Fibroblast of skin of abdomen (primary cell): Measurements from ENCODE around the gene SLAIN2. TPM values are rescaled to one million over a fixed set of nuclear protein-coding genes. Genes with fewer than 3 reads are reported as not detected.
A peak's percentile ranks its signal among the peaks of the same experiment; 100 is the strongest.
"Not testable (repeated sequence)": the region's sequence is repeated elsewhere in the genome, so short reads cannot be mapped to it uniquely, and the experiment has no call there.

Experiments
- DNase-seq: peaks from one replicate; pipeline ENCODE4 v3.0.0-alpha.2; 2013
- polyA plus RNA-seq, 2 experiments: library from polyadenylated mRNA; unstranded; fragments of 120-200 nt; gene quantifications; one replicate each; pipeline ENCODE4 v1.2.1, GENCODE V29; 2013; ENCODE audit not compliant: insufficient read length in 2 of 2

SLAIN2 gene
- 62.3 TPM for polyA plus RNA-seq (2013, experiment 1 of 2; ENCODE audit: insufficient read length)
- 60.3 TPM for polyA plus RNA-seq (2013, experiment 2 of 2; ENCODE audit: insufficient read length)

DNA sequence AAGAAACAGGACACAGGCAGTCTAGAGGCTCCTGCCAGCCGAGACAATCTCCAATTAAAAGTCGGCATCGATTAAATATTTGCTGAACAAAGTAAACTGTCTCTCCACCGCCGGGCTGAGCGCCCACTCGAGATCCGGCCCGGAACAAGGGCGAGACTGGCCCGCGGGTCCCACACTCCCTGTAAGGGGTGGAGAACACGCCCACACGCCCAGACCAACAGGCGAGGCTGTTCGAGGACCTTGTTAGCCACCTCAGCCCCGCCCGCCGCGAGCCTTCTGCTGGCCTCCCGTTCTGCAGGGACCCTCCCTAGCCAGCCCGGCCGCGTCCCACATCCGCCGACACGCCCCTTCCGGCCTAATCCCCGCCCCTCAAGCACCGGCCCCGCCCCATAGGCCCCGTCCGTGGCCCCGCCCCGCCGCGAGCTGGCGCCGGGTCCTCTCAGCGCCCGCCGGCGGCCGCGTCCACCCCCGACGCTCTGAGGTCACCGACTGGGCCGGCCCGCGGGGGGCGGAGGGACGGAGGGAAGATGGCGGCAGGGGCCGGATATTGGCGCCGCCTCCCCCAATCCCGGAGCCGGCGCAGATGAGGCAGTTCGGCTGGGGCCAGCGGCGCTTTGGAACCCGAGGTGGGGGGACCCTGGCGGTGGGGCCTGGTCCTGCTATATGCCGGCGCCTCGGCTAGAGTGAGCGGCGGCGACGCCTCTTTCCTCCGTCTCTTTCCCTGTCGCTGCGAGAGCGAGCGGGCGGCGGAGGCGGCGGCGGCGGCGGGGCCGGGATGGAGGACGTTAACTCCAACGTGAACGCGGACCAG is at the start of gene SLAIN2:
Gene SLAIN2, plus strand, starts transcription at position 565 of the 811 bp plus-strand sequence. Its CDS starts 211 bp downstream, at position 776.
- DNase-seq = peak; percentile 98

DNA sequence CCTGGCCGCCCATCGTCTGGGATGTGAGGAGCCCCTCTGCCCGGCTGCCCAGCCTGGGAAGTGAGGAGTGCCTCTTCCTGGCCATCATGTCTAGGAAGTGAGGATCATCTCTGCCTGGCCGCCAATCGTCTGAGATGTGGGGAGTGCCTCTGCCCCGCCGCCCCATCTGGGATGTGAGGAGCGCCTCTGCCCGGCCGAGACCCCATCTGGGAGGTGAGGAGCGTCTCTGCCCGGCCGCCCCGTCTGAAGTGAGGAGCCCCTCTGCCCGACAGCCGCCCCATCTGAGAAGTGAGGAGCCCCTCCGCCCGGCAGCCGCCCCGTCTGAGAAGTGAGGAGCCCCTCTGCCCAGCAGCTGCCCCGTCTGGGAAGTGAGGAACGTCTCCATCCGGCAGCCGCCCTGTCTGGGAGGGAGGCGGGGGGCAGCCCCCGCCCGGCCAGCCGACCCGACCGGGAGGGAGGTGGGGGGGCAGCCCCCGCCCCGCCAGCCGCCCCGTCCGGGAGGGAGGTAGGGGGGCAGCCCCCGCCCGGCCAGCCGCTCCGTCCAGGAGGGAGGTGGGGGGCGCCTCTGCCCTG is 49.0 kb upstream of the SLAIN2 start:
- not testable (repeated sequence) for DNase-seq

DNA sequence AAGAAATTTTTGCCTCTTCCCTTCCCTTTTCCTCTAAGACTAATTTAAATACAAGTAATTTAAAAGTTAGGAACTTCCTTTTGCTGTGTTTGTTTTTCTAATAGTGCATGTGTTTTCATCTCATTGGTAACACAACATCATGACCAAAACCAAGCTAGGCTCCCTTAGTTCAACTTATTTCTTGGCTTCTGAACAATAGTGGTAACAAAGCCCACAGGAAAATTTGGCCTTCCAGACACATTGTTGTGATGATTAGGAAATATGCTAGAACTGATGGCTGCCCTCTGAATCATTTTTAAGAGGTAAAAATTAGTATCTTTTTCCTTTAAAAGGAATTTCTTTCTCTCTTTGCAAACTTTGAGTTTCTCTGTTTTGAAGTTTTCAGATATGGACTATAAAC is 46.2 kb upstream of the SLAIN2 start:
- peak; percentile 34 for DNase-seq

DNA sequence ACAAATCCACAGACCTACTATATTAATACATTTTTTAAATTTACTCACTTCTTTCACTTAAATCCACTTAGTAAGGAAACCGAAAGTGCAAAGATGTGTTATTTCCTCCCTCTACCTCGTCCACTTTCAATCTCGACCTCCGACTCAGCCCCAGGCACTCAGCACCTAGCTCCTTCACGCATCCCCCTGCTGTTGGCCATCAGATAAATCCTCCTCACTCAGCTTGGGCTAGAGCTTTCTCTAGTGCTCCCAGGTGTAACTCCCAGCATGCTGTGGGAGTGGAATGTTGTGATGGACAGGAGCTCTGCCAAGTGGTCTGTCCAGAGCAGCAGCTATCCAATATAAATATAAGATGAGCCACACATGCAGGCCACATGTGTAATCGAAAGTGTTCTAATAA is 45.0 kb upstream of the SLAIN2 start:
- peak; percentile 17 for DNase-seq

GRCh38 chr4:48297256-48297846 is 44.0 kb upstream of the SLAIN2 start:
- DNase-seq = no peak

DNA sequence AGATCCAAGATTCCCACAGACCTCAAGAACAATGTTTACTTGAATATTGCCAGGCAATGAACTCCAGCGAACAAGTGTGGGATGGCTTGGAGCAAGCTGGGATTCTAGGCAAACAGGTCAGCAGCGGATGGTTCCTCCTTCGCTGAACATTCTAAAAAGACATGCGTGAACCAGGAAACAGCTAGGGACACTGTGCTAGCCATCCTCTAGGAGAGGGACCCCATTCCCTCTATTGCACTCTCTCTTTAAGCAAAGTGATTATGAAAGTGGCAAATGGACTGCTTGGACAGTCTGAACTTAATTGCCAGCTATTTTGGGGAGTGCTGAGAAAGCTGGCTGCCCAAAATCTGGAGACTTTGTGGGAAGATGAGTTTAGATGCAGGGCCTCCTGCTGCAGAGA is 41.8 kb upstream of the SLAIN2 start:
- no peak for DNase-seq

DNA sequence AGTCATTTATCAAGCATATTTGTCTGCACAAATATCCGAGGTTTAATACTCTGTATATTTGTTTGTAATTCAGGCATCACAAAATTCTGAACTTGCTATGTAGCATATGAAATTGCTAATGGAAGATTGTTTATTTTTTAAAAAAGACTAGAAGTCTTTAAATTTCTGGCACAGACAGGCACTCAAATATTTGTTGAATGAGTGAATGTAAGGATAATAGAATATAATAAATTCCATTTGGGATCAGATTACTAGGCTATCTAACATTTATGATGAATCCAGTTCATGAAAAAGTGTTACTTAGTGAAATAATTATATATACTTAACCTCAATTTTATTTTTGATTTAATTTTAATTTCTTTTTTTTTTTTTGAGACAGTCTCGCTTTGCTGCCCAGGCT is 41.3 kb upstream of the SLAIN2 start:
- peak; percentile 59 for DNase-seq

DNA sequence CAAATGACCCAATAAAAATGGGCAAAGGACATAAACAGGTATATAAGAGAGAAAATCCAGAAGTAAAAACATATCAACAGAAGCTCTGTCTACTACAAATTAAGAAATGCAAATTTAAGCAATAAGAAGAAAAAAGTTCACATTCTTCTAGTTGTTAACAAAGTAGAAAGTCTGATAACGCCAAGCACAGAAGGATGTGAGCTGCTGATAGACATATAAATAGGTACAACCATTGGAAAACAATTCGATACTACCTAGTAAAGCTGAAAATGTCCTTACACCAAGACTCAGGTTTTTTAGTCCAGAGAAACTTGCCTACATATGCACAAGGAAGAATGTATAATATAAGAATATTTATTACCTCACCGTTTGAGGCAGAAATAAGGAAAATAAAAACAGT is 35.8 kb upstream of the SLAIN2 start:
- no peak for DNase-seq

GRCh38 chr4:48307528-48307927 is 33.8 kb upstream of the SLAIN2 start:
- DNase-seq = no peak

DNA sequence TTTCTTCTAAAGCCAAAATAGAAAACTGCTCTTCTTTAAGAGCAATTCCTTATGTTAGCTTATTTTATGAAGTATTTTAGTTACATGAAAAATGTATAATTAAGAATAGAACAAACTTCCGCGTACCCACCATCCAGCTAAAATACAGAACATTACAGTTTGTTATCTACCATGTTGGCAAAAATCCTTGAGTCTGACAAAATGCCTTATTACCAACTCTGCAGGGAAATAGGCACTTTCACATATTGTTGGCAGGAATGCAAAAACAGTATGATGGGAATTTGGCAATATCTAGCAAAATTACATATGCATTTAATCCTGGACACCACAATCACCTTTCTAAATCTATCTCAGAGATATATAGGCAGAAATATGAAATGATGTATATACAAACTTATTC is 32.4 kb upstream of the SLAIN2 start:
- DNase-seq = no peak

GRCh38 chr4:48311896-48312295 is 29.4 kb upstream of the SLAIN2 start:
- DNase-seq = peak; percentile 58

DNA sequence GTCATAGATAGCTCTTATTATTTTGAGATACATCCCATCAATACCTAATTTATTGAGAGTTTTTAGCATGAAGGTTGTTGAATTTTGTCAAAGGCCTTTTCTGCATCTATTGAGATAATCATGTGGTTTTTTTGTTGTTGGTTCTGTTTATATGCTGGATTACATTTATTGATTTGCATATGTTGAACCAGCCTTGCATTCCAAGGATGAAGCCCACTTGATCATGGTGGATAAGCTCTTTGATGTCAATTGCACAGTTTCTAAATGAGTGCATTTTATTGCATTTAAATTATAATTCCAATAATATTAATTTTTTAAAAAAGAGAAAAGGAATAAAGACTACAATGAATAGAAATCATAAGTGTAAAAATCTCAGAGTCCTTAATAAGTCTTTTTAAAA is 26.6 kb upstream of the SLAIN2 start:
- DNase-seq = not testable (repeated sequence)

DNA sequence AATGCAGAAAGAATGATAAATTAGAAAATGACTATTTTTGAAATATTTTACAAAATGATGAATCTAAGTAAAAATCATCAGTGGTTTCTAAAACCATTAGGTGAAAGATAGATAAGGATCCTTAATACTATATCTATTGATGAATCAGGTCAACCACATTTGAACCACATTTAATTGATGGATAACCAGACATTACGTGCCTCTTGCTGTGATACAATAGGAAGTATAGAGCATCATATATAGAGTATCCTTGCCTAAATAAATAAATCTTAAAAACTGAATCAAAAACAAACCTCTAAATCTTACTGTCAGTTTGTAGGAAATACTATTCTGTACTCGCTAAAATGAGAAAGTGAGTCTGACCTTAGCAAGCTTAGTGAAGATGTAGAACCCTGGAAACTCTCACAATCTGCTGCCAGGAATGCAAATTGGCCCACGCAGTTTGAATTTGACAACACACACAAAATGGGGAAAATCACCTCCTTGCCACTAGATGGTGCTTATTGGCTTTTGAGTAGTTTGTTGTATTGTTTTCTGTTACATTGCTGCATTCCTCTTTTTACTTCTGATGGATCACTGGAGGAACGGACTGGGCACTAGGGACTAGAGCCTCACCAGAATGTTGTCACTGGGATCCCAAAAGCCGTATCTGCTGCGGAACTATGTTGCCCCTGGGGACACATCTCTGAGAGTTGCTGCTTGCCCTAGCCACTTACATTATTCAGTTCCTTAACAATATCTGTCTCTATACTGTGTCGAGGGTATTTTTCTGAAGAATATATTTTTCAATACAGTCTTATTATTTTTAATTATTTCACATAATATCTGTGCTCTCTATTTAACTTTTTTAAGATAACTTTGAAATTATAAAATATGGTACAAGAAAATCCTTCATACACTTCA is 25.4 kb upstream of the SLAIN2 start:
- peak; percentile 66 for DNase-seq

- no peak for DNase-seq
Observed at GRCh38 chr4:48321312-48321711, 20.0 kb upstream of the SLAIN2 start.

GRCh38 chr4:48322063-48322462 is 19.3 kb upstream of the SLAIN2 start:
- DNase-seq = no peak

GRCh38 chr4:48324281-48324680 is 17.0 kb upstream of the SLAIN2 start:
- no peak for DNase-seq

DNA sequence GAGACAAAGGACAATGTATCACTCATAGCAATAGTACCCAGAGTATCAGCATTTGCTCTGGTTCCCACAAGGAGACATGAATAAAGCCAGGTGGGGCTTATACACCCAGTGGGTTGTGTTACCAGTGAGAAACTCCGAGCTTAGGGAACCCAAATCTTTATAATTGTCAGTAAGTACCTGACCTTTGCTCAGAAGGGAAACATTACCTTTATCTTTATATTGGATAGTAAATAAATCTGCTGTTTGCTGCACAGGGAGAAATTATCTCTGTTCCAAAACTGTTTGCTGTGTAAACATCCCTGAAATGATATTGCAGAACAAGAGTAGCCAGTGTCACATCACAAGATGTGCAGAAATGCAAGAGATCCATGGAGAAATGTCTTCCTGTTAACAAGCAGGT is 12.1 kb upstream of the SLAIN2 start:
- no peak for DNase-seq

GRCh38 chr4:48329976-48330375 is 11.4 kb upstream of the SLAIN2 start:
- peak; percentile 88 for DNase-seq

GRCh38 chr4:48331577-48332330 is 9.6 kb upstream of the SLAIN2 start:
- peak; percentile 43 for DNase-seq

GRCh38 chr4:48332661-48333060 is 8.7 kb upstream of the SLAIN2 start:
- DNase-seq = no peak

DNA sequence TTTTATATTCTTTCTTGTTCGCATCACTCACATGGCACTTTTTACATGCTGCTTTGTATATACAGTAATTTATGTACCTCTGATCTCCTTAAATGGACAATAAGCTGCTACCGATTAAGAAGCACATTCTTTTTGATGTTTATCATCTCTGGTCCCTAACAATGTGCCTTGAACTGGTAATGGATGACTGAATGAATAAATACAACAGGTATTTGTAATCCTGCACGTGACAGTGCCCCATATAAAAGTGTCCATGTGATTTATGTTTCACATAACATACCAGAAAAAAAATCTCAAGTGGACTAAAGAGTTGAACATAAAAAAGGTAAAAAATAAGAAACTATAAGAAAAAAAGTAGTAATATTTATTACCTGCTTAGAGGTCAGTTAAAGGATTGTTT is 7.7 kb upstream of the SLAIN2 start:
- DNase-seq = peak; percentile 65

DNA sequence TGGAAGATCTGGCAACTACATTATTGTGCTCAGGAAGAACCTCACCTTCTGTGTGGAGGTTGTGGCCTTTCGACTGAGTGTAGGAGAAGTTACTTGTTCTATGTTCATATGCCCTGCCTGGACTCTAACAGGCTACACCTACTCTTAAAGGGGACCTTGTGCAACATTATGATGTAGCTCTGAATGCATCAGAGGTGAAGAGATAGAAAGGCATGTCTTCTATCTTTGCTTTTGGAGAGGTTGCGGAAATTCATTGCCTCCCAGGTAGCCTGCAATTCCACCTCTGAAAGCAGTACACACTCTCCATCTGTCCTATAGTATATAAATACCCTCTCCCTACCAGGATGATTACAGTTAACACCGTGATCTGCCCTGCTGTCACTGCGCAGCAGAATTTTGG is 7.1 kb upstream of the SLAIN2 start:
- no peak for DNase-seq
